Endothelial cell of umbilical vein (primary cell): ENCODE data around the gene KCNMA1. TPM values are rescaled to one million over a fixed set of nuclear protein-coding genes. Genes with fewer than 3 reads are reported as not detected.

Experiments used
- BruUV-seq: library from RNA; stranded (reverse); fragments of 400-500 nt; replicated peaks from 2 replicates; lab custom pipeline; 2021; lab: Mats Ljungman, UMichigan
- CTCF ChIA-PET: fragments of 300-600, 350-600 bp; sonication (Branson Sonifier 250); formaldehyde crosslinking; loops from one replicate; lab custom pipeline; 2021; ENCODE audit warnings: antibody characterized with exemption, inconsistent platforms; lab: Charles Lee
- POLR2A ChIA-PET: fragments of 300-600, 350-600 bp; sonication (Branson Sonifier 250); formaldehyde crosslinking; loops from one replicate; lab custom pipeline; 2021; ENCODE audit warnings: antibody characterized with exemption, inconsistent platforms; lab: Charles Lee
- DNase-seq: peaks from one replicate; pipeline ENCODE4 v3.0.0-alpha.2; 2011; ENCODE audit warnings: low read depth, low spot score
- FAIRE-seq: peaks from 2 replicates; lab custom pipeline; 2011; peaks lifted over from hg19 to GRCh38; lab: Jason Lieb, UNC
- H2AFZ ChIP-seq: 2 replicates; pipeline ENCODE4 v1.6.0; 2012; ENCODE audit warnings: low read depth, low read length, control low read depth, inconsistent platforms
- H3K27ac ChIP-seq: 2 replicates; pipeline ENCODE4 v1.5.1; 2011; ENCODE audit warnings: low read depth, mild to moderate bottlenecking, control low read depth, low read length, moderate library complexity; ENCODE audit not compliant: insufficient read depth
- H3K27me3 ChIP-seq, 2 experiments: 2 replicates each; pipeline versions ENCODE4 v1.6.0 to v1.6.1; 2011; ENCODE audit warnings: low read length in 2 of 2, mixed read lengths in 1 of 2; ENCODE audit not compliant: control insufficient read depth in 2 of 2, insufficient read depth in 2 of 2
- H3K36me3 ChIP-seq, 2 experiments: 2 replicates in 1 of 2; 3 replicates in 1 of 2; pipeline ENCODE4 v1.5.1; 2011; ENCODE audit warnings: low read length in 2 of 2, mild to moderate bottlenecking in 1 of 2, moderate library complexity in 1 of 2; ENCODE audit not compliant: control insufficient read depth in 2 of 2, insufficient read depth in 2 of 2; ENCODE audit errors: extremely low read depth in 1 of 2
- H3K4me1 ChIP-seq: 3 replicates; pipeline ENCODE4 v1.5.1; 2011; ENCODE audit warnings: mild to moderate bottlenecking, low read length; ENCODE audit not compliant: control insufficient read depth, insufficient read depth; ENCODE audit errors: extremely low read depth
- H3K4me2 ChIP-seq: 2 replicates; pipeline ENCODE4 v1.6.1; 2011; ENCODE audit warnings: low read length, control low read depth, mixed read lengths; ENCODE audit not compliant: insufficient read depth
- H3K4me3 ChIP-seq, 3 experiments: fragments of 200-600 bp in 1 of 3; sonication (generic), shearing (Covaris generic) in 1 of 3; replicated peaks in 1 of 3; 2 replicates each; pipeline ENCODE4 v1.5.1; 2011 to 2016; ENCODE audit warnings: control low read depth in 3 of 3, low read length in 3 of 3, mild to moderate bottlenecking in 2 of 3, inconsistent platforms in 1 of 3, low read depth in 1 of 3, moderate library complexity in 1 of 3; ENCODE audit not compliant: insufficient read depth in 1 of 3
- H3K79me2 ChIP-seq: 2 replicates; pipeline ENCODE4 v1.6.0; 2012; ENCODE audit warnings: low read length, inconsistent platforms; ENCODE audit not compliant: control insufficient read depth, insufficient read depth
- H3K9ac ChIP-seq: replicated peaks from 2 replicates; pipeline ENCODE3; 2011; ENCODE audit warnings: low read length, control low read depth; ENCODE audit not compliant: insufficient read depth; ENCODE audit errors: extremely low read depth
- H3K9me1 ChIP-seq: replicated peaks from 3 replicates; pipeline ENCODE4 v1.6.0; 2011; ENCODE audit warnings: mild to moderate bottlenecking, low read length; ENCODE audit not compliant: control insufficient read depth, insufficient read depth; ENCODE audit errors: extremely low read depth
- H3K9me3 ChIP-seq: replicated peaks from 2 replicates; pipeline ENCODE4 v1.5.1; 2012; ENCODE audit warnings: low read length, inconsistent platforms; ENCODE audit not compliant: control insufficient read depth, insufficient read depth
- H4K20me1 ChIP-seq: replicated peaks from 2 replicates; pipeline ENCODE3; 2011; ENCODE audit warnings: mild to moderate bottlenecking, low read length; ENCODE audit not compliant: control insufficient read depth, insufficient read depth; ENCODE audit errors: extremely low read depth
- EZH2 ChIP-seq: IDR thresholded peaks from 2 replicates; pipeline ENCODE4 v1.6.1; 2012; ENCODE audit warnings: borderline replicate concordance, low read depth, mild to moderate bottlenecking, moderate library complexity, low read length, inconsistent platforms; ENCODE audit not compliant: severe bottlenecking
- FOS ChIP-seq: IDR thresholded peaks from 2 replicates; pipeline ENCODE4 v1.6.1; 2011; ENCODE audit warnings: mild to moderate bottlenecking, low read length, moderate library complexity, borderline replicate concordance; ENCODE audit not compliant: insufficient read depth
- GATA2 ChIP-seq: IDR thresholded peaks from 2 replicates; pipeline ENCODE4 v1.7.0; 2011; ENCODE audit warnings: low read depth, mild to moderate bottlenecking, moderate library complexity, mixed read lengths, low read length; ENCODE audit not compliant: insufficient read length, insufficient read depth
- JUN ChIP-seq: IDR thresholded peaks from 2 replicates; pipeline ENCODE4 v1.6.1; 2011; ENCODE audit warnings: borderline replicate concordance, low read depth; ENCODE audit not compliant: insufficient read length, insufficient read depth
- MAX ChIP-seq: IDR thresholded peaks from 2 replicates; pipeline ENCODE4 v1.6.1; 2011; ENCODE audit not compliant: insufficient read depth, insufficient read length
- MYC ChIP-seq: IDR thresholded peaks from one replicate; pipeline ENCODE4 v1.6.1; 2011; ENCODE audit warnings: mild to moderate bottlenecking, low read depth, low read length
- POLR2A ChIP-seq: IDR thresholded peaks from 2 replicates; pipeline ENCODE4 v1.6.1; 2012; ENCODE audit warnings: low read depth, mild to moderate bottlenecking, control low read depth, low read length
- POLR2AphosphoS5 ChIP-seq: IDR thresholded peaks from 2 replicates; pipeline ENCODE4 v1.6.1; 2012; ENCODE audit warnings: low read depth, mild to moderate bottlenecking, control low read depth, low read length, moderate library complexity; ENCODE audit not compliant: insufficient read depth
- dilution Hi-C: fragments of 300-500 bp; cut with MboI; formaldehyde crosslinking; loops from one replicate; pipeline ENCODE4 v1.15.0; 2019; ENCODE audit warnings: low sequenced_read_pairs; ENCODE audit not compliant: extremely low pct_ligation_motif_present
- intact Hi-C: fragments of 100-400 bp; cut with micrococcal nuclease; formaldehyde crosslinking; loops from one replicate; pipeline ENCODE4 v1.10.0; 2022
- polyA plus RNA-seq, 4 experiments: library from polyadenylated mRNA; depleted of rRNA in 3 of 4; stranded (reverse) in 3 of 4; unstranded in 1 of 4; fragments of >200 nt; gene quantifications; 2 replicates each; pipeline versions ENCODE4 v1.2.1 to v1.2.3, GENCODE V29; 2011 to 2012; ENCODE audit warnings: missing spikeins in 1 of 4
- total RNA-seq: library from RNA; stranded (reverse); gene quantifications from 2 replicates; pipeline ENCODE4 v1.2.3, GENCODE V29; 2021
- TF ChIP-seq, protein P1 (sequence below), 2 donors: IDR thresholded peaks; 1 replicate in 1 of 2; 2 replicates in 1 of 2; pipeline ENCODE4 v1.5.1; 2011; ENCODE audit warnings: low read length in 2 of 2, mild to moderate bottlenecking in 2 of 2, moderate library complexity in 2 of 2, control low read depth in 1 of 2, inconsistent platforms in 1 of 2, low read depth in 1 of 2; ENCODE audit not compliant: insufficient read depth in 1 of 2; ENCODE audit errors: extremely low read depth in 1 of 2

Gene KCNMA1
- total and polyA plus RNA-seq, 2 donors (not counting 3 experiments of a cell fraction or from before 2014, with no cell fraction given): 0.10 to 0.82 TPM

DNA sequence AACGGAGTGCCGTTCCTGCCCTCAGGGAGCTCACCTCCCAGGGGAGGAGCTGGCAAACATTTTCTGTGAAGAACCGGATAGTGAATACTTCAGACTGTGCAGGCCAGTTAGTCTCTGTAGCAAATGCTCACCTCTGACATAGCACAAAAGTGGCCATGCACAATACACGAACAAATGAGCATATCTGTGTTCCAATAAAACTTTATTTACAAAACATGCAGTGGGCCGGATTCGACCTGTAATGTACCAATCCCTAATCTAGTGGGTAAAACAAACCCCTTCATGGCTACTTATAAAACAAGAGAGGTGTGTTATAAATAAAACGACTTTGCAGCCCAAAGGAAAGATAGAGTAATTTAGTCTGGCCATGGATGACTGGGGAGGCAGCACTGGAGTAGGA lies 48.7 kb downstream of the KCNMA1 start:
- ChIA-PET CTCF (interaction anchor here (1.7 kb wide), 1 partner anchor 18 kb away, joined by 3 read pairs; no protein-coding TSS in a partner anchor), POLR2A (no interaction called here)
- BruUV-seq: no TSS peak
- no peaks in the 10 kb centered on the region for H3K4me1 ChIP-seq
- H4K20me1 ChIP-seq: no peaks in the 10 kb centered on the region
- dilution Hi-C loops: no loop called here
- TF ChIP-seq EZH2 (no peak), GATA2 (no peak), POLR2A (no peak), POLR2AphosphoS5 (no peak), MYC (no peak), JUN (no peak), FOS (no peak), MAX (no peak)
- TF ChIP-seq, protein P1, sequence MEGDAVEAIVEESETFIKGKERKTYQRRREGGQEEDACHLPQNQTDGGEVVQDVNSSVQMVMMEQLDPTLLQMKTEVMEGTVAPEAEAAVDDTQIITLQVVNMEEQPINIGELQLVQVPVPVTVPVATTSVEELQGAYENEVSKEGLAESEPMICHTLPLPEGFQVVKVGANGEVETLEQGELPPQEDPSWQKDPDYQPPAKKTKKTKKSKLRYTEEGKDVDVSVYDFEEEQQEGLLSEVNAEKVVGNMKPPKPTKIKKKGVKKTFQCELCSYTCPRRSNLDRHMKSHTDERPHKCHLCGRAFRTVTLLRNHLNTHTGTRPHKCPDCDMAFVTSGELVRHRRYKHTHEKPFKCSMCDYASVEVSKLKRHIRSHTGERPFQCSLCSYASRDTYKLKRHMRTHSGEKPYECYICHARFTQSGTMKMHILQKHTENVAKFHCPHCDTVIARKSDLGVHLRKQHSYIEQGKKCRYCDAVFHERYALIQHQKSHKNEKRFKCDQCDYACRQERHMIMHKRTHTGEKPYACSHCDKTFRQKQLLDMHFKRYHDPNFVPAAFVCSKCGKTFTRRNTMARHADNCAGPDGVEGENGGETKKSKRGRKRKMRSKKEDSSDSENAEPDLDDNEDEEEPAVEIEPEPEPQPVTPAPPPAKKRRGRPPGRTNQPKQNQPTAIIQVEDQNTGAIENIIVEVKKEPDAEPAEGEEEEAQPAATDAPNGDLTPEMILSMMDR (IDR thresholded peaks at IDR 0.05; ENCODE audit: extremely low read depth in 1 of 2, insufficient read depth in 1 of 2, low read depth in 1 of 2, low read length in 2 of 2): no peak
- no peak overlapping the region for H3K4me2 ChIP-seq
- no peak for DNase-seq
- H3K9me3 ChIP-seq: no peaks in the 10 kb centered on the region
- no peak overlapping the region for H3K27ac ChIP-seq
- no peak overlapping the region for H3K4me3 ChIP-seq
- intact Hi-C loops: no loop called here
- H3K27me3 ChIP-seq: peaks cover 0 to 2% of the 10 kb centered on the region in 2 experiments
- H2AFZ ChIP-seq: no peak overlapping the region
- no peak overlapping the region for H3K9ac ChIP-seq
- no peaks in the 10 kb centered on the region for H3K9me1 ChIP-seq
- H3K79me2 ChIP-seq: no peaks in the 10 kb centered on the region
- no peaks in the 10 kb centered on the region for H3K36me3 ChIP-seq
- no peak for FAIRE-seq
